Measurements from ENCODE around the gene ZNF14. TPM values are rescaled to one million over a fixed set of nuclear protein-coding genes. Genes with fewer than 3 reads are reported as not detected.
"Not testable (repeated sequence)": the region's sequence is repeated elsewhere in the genome, so short reads cannot be mapped to it uniquely, and the experiment has no call there.

The ZNF14 gene
- total RNA-seq, 1 donor from 2014 or later: 10.9 TPM

GRCh38 chr19:19670070-19670551, 62.8 kb downstream of the ZNF14 start:
- Mint-ChIP-seq H3K27me3 (ENCODE audit: unreplicated experiment) (peaks cover 2% of the 10 kb centered on the region), H3K27ac (ENCODE audit: unreplicated experiment) (peak overlapping the region; percentile 52), H3K4me1 (ENCODE audit: low read depth, unreplicated experiment) (peaks cover 5% of the 10 kb centered on the region), H3K9me3 (ENCODE audit: unreplicated experiment) (peaks cover 4% of the 10 kb centered on the region), H3K36me3 (ENCODE audit: unreplicated experiment) (no peaks in the 10 kb centered on the region), H3K4me3 (ENCODE audit: unreplicated experiment) (peak overlapping the region; percentile 74)
- DNase-seq: no peak
- TF ChIP-seq CTCF (IDR thresholded peaks at IDR 0.05; ENCODE audit: partially characterized antibody, unreplicated experiment): no peak

- Mint-ChIP-seq H3K4me3 (ENCODE audit: unreplicated experiment) (peak within 1 kb of the TSS; percentile 95), H3K27ac (ENCODE audit: unreplicated experiment) (peak within 1 kb of the TSS; percentile 71), H3K36me3 (ENCODE audit: unreplicated experiment) (no peaks in the 10 kb centered on the region), H3K4me1 (ENCODE audit: low read depth, unreplicated experiment) (peaks cover 5% of the 10 kb centered on the region), H3K9me3 (ENCODE audit: unreplicated experiment) (peaks cover 7% of the 10 kb centered on the region), H3K27me3 (ENCODE audit: unreplicated experiment) (peaks cover 2% of the 10 kb centered on the region)
- no peak for TF ChIP-seq CTCF (IDR thresholded peaks at IDR 0.05; ENCODE audit: partially characterized antibody, unreplicated experiment)
- DNase-seq: peak; percentile 93
These were observed 64.5 kb downstream of the ZNF14 start, which contains the start of gene ZNF101 for GRCh38 chr19:19668230-19669012. Gene ZNF101, plus strand, starts transcription at chr19:19668839. Its CDS starts 125 bp downstream, at chr19:19668964.

- H3K36me3 Mint-ChIP-seq (ENCODE audit: unreplicated experiment); H3K4me3 Mint-ChIP-seq (ENCODE audit: unreplicated experiment); H3K27me3 Mint-ChIP-seq (ENCODE audit: unreplicated experiment); H3K27ac Mint-ChIP-seq (ENCODE audit: unreplicated experiment); DNase-seq: not testable (repeated sequence)
- H3K4me1 Mint-ChIP-seq (ENCODE audit: low read depth, unreplicated experiment): peaks cover 23% of the 10 kb centered on the region
- peaks cover 14% of the 10 kb centered on the region for H3K9me3 Mint-ChIP-seq (ENCODE audit: unreplicated experiment)
These were observed 67.4 kb downstream of the ZNF14 start for GRCh38 chr19:19665420-19665948.

- no peak for TF ChIP-seq CTCF (IDR thresholded peaks at IDR 0.05; ENCODE audit: partially characterized antibody, unreplicated experiment)
- peaks cover 12% of the 10 kb centered on the region for H3K9me3 Mint-ChIP-seq (ENCODE audit: unreplicated experiment)
- peak within 1 kb of the TSS; percentile 98 for H3K27ac Mint-ChIP-seq (ENCODE audit: unreplicated experiment)
- H3K27me3 Mint-ChIP-seq (ENCODE audit: unreplicated experiment): peaks cover 10% of the 10 kb centered on the region
- H3K4me3 Mint-ChIP-seq (ENCODE audit: unreplicated experiment): peak within 1 kb of the TSS; percentile 92
- peaks cover 21% of the 10 kb centered on the region for H3K4me1 Mint-ChIP-seq (ENCODE audit: low read depth, unreplicated experiment)
- peak; percentile 92 for DNase-seq
- H3K36me3 Mint-ChIP-seq (ENCODE audit: unreplicated experiment): no peaks in the 10 kb centered on the region
These were observed 69.4 kb downstream of the ZNF14 start, which contains the start of gene ATP13A1 for GRCh38 chr19:19663256-19664120. Gene ATP13A1, minus strand, starts transcription at chr19:19663676. Its CDS starts 10 bp downstream, at chr19:19663666.

GRCh38 chr19:19662871-19663255, 70.0 kb downstream of the ZNF14 start:
- Mint-ChIP-seq H3K4me3 (ENCODE audit: unreplicated experiment) (peak overlapping the region; percentile 92), H3K9me3 (ENCODE audit: unreplicated experiment) (peaks cover 14% of the 10 kb centered on the region), H3K4me1 (ENCODE audit: low read depth, unreplicated experiment) (peaks cover 18% of the 10 kb centered on the region), H3K27ac (ENCODE audit: unreplicated experiment) (peak overlapping the region; percentile 82), H3K27me3 (ENCODE audit: unreplicated experiment) (peaks cover 10% of the 10 kb centered on the region), H3K36me3 (ENCODE audit: unreplicated experiment) (no peaks in the 10 kb centered on the region)
- no peak for DNase-seq
- no peak for TF ChIP-seq CTCF (IDR thresholded peaks at IDR 0.05; ENCODE audit: partially characterized antibody, unreplicated experiment)

Measured in glutamatergic neuron (in vitro differentiated cells).